ENCODE results near the gene KCNAB2.

GRCh38 chr1:6136516-6137220, 91.0 kb downstream of the KCNAB2 start:
- TF ChIP-seq FOXP2 (optimal IDR thresholded peaks at IDR 0.05; ENCODE audit: borderline replicate concordance, extremely low read depth, extremely low read length, insufficient read depth) = no peak
- TF ChIP-seq REST (IDR thresholded peaks at IDR 0.05; ENCODE audit: insufficient read depth in 1 of 2, low read depth in 2 of 2, low read length in 2 of 2) = no peak
- TF ChIP-seq POLR2AphosphoS5 (IDR thresholded peaks at IDR 0.05; ENCODE audit: low read depth, low read length) = no peak
- no peak for TF ChIP-seq SIN3A (IDR thresholded peaks at IDR 0.05; ENCODE audit: borderline replicate concordance, insufficient read depth, low read length)
- no peak for TF ChIP-seq TAF1 (IDR thresholded peaks at IDR 0.05; ENCODE audit: borderline replicate concordance, insufficient read depth, low read length)

Measured in PFSK-1 (cell line).